ENCODE results near the gene SLC25A29.
A peak's percentile ranks its signal among the peaks of the same experiment; 100 is the strongest.
"Not testable (repeated sequence)": the region's sequence is repeated elsewhere in the genome, so short reads cannot be mapped to it uniquely, and the experiment has no call there.

The SLC25A29 gene

DNA sequence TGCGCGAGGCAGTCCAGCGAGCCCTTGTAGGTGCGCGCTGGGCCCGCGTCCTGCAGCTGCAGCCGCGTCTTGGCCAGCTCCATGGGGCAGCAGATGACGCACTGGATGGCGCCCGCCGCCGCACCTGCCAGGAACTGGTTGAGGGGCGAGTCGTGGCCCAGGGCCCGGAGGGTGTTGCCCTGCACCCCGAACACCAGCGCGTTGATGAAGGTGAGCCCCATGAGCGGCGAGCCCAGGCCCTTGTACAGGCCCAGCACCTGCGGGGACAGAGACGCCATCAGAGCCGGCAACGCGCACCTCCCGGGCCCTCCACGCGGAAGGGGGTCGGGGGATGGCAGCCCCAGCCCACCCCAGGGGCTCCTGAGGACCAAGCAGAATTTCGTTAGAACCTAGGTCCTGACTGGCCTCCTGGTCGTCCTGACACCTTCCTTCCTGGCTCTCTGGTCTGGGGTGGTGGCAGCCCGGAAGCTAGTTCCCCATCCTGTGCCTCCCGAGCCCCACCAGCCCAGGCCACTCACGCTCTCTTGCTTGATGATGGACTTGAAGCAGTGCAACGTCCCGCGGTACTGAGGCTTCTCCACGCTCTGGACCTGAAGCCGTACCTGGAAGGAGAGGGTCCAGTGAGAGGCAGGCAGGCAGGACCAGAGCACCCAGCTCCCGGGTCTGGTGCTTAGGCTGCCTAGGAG lies 13.3 kb downstream of the SLC25A29 start:
- DNase-seq: no peak

- no peak for DNase-seq
Observed at GRCh38 chr14:100292301-100292775, 13.9 kb downstream of the SLC25A29 start.

DNA sequence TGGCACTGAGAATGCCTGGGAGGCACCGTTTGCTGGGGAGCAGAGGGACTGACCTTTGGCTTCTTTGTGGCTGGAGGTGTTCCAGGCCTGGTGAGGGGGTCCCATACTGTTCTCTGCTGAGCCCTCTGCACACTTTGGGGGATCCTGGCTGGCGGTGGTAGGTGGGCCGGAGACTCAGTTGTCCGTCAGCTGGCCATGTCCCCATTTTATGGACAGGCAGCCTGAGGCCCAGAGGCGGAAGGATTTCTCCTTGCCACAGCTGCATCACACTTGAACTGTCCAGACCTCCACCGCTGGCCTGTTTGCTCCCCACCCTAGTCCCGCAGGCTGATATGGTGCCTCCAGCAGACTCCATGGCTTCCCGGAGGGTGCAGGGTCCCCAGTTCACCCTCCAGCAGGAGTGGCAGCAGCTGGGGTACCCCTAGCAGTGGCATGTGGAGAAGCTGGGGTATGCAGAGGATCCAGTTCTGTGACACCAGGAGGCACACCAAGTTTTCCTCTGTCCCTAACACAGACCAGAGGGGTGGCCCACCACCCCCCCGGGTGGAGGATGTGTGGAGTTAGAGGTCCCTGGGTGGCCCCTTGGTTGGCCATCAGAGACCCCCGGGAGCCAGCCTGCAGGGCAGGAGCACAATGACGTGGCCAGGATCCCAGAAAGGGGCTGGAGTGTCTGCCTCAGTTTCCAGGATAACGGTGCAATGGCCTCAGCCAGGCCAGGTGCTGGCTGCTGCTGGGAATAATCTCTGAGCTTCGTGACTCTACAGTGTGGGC lies 14.8 kb downstream of the SLC25A29 start:
- no peak for DNase-seq

DNA sequence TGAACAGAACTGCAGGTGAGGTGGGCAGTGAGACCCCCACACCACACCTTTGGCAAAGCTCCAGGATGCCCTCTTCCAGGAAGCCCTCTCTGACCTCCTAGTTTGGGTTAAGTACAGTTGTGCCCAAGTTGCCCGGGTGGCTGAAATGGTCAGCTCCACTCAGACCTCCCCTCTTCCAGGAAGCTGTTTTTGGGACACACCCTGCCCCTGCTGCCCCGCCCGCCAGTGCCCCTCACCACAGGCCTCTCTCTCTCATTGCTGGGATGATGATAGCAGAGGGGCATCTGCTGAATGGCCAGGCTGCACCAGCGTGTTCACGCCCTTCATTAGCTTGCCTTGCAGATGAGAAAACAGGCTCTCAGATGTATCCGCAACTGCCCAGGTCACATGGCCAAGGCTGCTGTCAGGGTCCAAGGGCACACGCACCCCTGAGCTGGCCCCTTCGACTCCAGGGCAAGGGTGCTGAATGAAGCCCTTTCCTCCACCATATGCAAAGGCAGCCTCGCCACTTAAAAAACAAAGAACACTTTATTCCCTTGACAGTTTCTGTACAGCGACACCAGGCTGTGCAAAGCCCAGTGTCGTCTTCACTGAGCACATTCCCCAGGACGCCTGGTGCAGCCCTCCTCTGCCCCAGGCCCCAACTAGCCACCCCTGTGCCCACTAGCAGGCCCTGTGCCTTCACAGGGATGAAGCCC lies 15.5 kb downstream of the SLC25A29 start:
- no peak for DNase-seq

DNA sequence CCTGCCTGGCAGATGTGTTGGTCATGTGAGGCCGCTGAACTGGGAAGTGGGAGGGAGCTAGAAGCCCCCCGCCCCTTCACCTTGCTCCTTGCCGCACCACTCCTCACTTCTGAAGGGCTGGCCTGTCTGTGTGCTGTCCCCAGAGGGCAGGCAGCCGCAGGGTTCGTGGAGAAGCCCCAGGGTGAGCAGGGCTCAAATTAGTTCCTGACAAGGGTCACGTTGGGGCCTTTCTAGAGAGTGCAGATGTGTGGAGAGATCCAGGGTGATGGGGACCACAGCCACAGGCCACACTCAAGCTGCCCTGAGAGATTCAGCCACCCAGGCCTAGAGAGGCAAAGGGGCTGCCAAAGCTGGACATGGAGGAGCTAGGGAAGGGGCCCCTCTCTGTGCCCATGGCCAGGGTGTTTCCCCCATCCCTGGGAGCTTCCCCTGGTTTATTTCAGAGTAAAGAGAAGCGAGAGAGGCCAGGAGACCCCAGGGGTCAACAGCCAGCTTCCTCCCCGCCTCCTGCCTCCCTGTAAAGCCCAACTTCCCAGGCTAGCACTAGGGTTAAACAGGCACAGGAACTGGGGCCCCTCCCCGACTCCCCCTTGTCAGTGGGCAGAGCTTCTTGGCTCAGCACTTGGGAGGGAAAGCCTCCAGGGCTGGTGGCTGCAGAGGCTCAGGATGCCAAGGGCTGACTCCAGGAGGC lies 16.2 kb downstream of the SLC25A29 start:
- DNase-seq: no peak

DNA sequence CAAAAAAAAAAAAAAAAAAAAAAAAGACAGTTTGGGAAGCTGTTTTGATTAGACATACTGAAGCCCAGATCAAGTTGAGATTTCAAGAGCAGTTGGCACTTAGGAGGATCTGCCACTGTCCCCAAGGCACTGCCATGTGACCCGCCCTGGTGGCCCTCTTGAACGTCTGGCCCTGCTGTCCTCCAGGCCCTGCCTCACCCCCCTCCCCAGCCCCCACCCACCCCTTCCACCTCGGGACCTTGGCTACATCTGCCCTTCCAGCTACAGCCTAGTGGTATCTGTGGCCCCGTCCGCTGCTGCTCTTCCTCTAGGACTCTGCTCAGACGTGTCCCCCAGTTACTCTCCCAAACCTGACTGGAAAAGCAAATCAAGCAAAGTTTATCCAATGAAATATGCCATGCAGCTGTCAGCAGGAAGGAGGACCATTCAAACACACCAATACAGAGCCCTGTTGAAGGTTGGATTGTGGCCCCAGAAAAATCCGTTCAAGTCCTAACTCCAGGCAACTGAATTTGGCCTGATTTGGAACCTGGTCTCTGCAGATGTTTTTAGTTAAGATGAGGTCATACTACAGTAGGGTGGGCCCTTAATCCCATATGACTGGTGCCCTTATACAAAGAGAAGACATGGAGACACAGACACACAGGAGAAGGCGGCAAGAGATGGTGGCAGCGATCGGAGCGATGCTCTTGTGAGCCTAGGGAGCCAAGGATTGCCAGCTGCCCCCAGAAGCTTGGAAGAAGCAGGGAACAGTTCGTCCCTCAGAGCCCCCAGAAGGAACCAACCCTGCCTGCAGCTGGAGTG lies 17.7 kb downstream of the SLC25A29 start:
- no peak for DNase-seq

DNA sequence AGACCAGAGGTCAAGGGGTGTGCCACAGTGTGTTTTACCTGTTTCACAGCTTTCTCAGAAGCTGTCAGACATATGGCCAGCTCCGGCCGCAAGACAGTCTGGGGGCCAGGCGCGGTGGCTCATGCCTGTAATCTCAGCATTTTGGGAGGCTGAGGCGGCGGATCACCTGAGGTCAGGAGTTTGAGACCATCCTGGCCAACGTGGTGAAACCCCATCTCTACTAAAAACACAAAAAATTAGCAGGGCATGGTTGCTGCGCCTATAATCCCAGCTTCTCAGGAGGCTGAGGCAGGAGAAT lies 18.3 kb downstream of the SLC25A29 start:
- DNase-seq: not testable (repeated sequence)

DNA sequence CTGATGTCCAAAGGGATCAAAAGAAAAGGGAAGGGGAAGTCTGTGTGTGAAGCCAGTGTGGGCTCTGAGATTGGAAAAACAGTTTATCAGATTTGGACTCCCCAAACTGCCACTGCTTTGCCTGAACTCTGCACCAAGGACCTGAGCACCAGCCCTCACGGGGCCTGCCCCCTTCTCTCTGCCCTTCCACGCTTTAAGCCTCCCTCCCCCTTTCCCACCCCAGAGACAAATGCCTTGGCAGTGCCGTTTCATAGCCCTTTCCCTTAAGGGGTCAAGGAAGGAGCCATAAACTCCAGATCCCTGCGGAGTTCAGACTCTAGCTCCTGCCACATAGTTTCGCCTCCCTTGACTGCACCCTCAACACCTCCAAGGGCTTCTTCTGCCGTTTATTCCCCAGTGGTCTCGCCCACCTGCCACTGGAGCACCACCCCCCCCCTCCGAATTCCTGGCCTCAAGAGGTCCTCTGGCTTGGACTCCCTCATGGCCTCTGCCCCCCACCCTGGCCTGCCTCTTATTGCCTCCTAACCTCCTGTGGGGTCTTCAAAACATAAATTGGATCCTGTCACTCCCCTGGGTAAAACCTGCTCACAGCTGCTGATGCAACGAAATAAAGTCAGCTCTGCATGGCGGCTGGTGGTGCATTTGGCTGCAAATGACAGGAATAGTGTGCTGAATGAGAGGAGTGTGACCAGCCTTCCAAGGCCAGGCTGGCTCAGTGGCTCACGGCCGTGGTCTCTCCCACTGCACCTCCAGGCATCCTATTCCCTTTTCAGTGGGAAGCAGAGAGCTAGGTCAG lies 18.8 kb downstream of the SLC25A29 start:
- DNase-seq: no peak

- no peak for DNase-seq
Observed at GRCh38 chr14:100286484-100287191, 19.6 kb downstream of the SLC25A29 start.

DNA sequence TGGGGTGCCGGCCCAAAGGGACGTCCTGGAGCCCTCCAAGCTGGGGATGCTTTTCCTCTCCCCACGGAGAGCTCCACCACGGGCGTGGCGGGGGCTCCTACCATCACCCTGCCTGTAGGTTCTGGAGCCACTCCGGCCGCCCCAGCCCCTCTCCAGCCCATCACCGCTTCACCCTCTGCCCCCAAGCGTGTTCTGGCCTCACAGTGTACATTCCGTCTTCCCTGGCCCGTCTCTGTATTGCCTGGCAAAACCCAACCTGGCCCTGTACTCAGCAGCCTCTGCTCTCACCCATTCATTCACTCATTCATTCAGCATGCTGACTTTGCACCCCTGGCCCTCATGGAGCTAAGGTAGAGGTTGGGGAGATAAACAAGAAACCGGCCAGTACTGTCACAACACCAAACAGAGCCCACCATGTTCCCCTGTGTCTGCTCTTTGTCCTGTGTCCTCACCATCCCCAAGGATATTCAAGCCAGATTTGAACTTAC lies 20.3 kb downstream of the SLC25A29 start:
- no peak for DNase-seq

DNA sequence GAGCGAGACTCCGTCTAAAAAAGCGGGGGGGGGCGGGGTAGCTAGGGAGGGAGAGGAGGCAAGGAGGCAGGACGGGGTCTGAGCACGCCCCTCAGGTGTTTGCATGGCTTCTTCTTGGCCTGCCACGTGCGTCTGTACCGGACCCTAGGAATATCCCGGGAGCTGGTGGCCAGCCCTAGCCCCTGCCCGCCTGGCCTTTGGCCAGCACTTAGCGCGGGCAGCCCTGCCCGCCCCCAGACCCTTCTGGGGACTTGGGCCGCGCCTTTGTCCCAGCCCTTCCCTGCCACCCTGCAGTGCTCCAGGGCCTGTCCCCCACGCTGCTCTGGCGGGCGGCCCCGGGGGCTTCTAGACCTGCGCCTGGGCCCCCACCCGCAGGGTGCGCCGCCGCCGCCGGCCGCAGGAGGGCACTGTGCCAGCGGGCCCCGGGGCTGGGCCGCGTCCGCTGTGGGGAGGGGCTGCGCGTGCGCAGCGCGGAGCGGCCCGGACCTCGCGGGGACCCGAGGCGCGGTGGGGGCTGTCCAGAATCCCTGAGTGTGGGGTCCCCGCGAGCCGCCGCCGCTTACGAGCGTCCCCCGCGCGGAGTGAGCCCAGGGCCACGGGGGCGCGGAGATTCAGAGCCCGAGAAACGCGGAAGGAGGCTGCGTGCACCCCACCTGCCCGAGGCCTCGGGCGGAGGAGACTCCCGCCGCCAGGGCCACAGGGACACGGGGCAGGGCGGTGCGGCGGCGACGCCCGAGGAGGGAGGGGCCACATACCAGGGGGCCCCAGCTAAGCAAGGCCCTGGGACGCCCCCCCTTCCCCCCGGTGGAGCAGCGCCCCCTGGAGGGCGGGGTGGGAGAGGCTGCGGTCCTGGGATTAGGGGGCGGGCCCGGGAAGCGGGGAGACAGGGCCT lies 21.0 kb downstream of the SLC25A29 start:
- peak; percentile 78 for DNase-seq

GRCh38 chr14:100283984-100284881 lies 22.0 kb downstream of the SLC25A29 start:
- DNase-seq: no peak

- DNase-seq: not testable (repeated sequence)
Observed at GRCh38 chr14:100283436-100283835, 22.8 kb downstream of the SLC25A29 start.

DNA sequence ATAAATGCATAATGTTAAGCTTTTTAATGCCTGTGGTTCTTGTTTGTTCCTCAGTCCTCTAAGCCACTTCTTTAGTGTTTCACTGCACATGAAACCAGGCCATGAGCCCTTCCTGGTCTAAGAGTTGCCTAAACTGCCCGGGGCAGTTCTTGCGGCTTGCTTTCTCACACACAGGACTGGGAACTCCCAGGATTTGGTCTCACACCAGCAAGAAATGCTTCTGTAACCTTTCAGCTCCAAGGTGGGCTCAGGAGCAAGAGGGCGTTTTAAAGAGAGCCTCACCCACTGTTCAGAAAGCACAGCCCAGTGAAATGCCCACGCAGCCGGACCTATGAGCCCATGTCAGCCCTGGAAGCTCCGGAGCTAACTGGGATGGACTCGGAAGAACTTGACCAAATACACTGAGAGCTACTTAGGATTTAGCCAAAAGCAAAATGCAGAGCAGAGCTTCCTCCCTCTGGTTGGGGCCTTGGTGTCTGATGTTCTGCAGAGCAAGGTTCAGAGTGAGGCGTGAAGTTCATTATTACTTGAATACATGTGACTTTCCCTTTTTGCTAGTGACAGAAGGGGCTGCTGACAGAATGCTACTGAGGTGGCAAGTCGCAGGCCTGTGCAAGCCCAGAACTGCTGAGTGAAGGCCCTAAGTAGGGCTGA lies 23.4 kb downstream of the SLC25A29 start:
- no peak for DNase-seq

DNA sequence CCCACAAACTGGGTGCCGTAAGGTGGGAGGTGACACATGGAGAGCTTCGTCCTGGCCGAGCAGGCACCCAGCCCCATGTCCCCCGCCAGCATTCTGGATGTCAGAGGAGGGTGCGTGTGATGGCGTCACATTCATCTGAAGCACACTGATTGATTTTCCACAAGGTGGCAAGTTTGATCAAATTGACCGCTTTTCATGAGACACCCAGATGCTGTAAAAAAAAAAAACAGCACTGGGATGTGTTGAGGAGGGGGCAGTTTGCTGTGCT lies 24.2 kb downstream of the SLC25A29 start:
- no peak for DNase-seq

- DNase-seq: no peak
Observed at GRCh38 chr14:100281286-100282082, 24.8 kb downstream of the SLC25A29 start.

DNA sequence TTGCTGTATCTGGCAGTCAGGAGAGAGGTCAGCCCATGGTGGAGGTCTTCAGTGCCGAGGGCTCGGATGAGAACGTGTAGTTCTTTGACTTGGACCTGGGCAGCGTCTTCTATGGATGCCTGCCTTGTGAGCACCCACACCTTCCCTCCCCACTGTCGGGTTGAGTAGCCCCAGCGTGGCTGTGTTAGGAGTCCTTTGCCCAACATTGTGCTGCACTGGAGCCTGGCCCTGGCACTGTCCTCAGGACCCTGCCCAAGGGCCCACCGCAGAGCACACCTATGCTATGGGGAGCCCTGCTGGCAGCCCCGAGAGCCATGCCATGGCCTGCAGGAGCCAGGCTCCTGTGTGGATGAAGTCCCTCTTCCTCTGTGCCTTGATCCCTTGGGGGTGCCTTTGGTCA lies 26.7 kb downstream of the SLC25A29 start:
- no peak for DNase-seq
